Measurements from ENCODE around the gene CCDC77.

Gene CCDC77

DNA sequence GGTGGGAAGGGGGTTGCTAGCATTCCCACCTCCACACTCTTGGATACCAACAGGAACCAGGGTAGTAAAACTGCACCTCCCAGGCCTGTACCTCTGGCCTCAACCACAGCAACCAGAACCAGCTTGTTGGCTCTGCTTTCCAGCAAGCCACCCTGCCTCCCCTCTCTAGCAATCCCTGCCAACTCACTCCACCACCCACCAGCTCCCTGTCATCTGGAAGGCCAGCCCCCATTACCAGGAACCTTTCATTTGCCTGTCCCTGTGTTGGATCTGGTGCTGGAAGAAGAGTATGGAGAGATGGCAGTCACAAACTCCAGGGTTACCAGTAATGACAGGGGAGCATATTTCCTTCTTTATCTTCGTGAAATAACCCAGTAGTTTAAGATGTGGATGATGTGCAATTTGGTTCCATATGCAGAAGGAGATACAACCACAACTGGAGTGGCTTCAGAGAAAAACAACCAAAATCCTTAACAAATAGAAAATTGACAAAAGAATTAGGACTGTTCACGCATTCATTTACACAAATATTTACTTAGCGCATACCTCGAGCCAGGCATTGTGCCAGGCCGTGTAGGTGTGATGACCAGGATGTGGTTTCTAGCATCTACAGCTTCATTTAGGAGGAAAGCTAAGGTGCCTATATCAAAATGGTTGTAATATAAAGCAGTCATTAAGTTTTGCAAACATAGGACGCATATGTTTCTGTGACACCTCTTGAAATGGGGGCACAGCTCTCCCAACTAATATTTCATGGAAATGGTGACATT, 61.7 kb downstream of the CCDC77 start:
- no peak overlapping the region for H3K27ac ChIP-seq
- no peak for TF ChIP-seq CTCF (conservative IDR thresholded peaks at IDR 0.05)

DNA sequence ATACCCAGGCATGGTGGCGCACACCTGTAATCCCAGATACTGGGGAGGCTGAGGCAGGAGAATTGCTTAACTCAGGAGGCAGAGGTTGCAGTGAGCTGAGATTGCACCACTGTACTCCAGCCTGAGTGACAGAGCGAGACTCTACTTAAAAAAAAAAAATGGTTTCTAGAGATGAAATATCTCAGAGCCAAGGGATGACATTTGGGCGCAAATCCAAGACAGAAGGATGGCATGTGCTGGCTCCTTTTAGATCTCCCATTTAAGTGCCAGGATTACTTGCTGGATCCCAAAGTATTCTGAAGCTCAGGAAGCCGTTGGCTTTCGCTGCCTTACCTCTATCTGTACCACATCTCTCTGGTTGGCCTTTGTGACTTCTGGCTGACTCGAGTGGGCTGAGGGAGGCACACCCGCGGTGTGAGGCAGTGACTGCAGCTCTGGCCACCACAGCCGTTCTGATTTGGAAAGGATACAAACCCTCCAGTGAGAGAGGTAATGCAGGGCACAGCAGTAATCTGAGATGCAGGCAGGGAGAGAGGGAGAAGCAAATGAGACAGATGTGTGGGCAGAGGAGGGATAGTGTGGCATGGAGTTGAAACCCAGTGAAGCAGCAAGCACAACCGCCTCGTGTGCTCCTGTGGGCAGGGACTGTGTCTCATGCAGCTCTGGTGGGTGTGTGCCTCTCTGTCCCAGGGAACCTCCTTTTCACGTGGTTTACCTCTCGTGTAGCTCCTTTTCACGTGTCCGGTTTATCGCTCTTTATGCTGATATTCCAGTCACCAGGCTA, 63.2 kb downstream of the CCDC77 start:
- TF ChIP-seq CTCF (conservative IDR thresholded peaks at IDR 0.05): no peak
- no peak overlapping the region for H3K27ac ChIP-seq

DNA sequence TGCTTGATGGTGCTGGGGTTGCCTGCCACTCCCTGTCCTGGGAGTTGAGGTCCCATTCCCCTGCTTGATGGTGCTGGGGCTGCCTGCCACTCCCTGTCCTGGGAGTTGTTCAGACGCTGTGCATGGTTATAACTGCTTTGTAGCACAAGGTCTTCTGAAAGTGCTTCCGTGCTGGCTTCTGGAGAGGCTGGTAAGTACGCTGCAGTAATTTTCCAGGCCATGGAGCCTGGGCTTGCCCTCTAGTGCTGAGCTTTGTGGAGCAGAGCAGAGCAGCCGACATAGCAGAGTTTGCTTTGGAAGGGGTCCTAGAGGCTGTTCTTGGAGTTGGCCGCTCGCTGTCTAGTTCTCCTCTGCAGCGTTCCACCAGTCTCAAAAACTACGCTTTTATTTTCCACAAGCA, 64.6 kb downstream of the CCDC77 start:
- TF ChIP-seq CTCF (conservative IDR thresholded peaks at IDR 0.05): no peak
- no peak overlapping the region for H3K27ac ChIP-seq

DNA sequence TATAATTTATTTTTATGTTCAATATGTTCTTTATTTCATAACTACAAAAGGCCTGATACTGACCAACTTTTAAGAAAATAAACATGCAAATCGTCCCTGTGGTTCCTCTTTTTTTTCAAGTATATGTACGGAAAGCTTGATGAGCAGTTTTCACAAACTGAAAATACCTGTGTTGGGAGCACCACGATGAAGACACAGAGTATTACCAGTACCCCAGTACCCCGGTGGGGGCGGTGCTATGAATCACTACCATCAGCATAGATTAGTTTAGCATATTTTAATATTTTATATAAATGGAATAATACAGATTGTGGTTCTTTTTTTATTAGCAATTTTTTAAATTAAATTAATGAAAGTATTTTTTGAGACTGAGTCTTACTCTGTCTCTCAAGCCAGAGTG, 65.3 kb downstream of the CCDC77 start:
- H3K27ac ChIP-seq: no peak overlapping the region

DNA sequence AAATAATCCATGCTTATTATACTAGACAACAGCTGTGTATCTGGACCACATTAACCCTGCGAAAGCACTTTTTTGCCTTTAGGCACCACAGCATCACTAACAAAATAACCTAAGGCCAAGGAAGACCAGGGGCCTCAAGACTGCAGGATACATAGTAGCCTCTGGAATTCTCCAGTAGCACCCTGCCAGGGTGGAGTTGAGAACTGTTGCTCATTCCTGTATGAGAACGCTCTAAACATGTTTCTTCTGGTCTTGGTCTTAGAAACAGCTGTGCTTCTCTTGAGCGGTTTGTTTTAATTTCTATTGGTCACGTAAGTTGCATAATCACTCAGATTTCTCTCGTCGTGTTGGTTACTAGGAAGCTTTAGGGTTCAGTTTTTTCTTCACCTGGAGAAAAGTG, 66.1 kb downstream of the CCDC77 start:
- no peak for TF ChIP-seq CTCF (conservative IDR thresholded peaks at IDR 0.05)
- no peak overlapping the region for H3K27ac ChIP-seq

More for the DNA sequence above, 65.3 kb downstream of the CCDC77 start:
- no peak for TF ChIP-seq CTCF (conservative IDR thresholded peaks at IDR 0.05)

DNA sequence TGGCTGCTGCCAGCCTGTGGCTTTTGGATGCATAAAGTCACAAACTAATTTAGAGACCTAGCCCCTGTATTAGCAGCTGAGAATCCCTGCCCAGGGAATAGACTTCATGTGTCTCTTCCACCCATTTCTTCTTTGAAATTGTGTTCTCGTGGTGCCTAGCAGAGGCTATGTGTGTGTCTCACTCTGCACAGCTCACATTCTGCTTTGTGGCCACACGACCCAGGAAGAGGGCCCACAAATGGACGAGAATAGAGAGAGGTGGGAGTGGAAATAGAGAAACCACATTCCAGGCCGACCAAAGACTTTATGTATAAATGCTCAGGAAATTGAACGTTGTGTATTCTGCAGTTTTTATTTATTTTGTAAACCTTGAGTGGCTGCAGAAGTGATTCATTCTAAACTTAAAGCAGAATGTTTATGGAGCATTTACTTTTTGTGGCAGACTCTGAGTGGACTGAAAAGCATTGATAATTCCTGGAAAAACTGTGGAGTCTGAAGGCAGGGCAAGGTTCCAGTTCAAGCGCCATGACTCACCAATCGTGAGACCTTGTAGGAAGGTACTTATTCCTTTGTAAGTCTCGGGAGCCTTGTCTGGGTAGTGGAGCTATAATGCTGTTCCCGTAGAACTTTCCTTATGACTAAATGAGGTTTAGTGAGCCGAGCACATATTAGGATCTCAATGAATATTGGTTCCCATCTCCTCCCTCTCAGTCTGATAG, 67.4 kb downstream of the CCDC77 start:
- TF ChIP-seq CTCF (conservative IDR thresholded peaks at IDR 0.05): no peak
- H3K27ac ChIP-seq: no peak overlapping the region

DNA sequence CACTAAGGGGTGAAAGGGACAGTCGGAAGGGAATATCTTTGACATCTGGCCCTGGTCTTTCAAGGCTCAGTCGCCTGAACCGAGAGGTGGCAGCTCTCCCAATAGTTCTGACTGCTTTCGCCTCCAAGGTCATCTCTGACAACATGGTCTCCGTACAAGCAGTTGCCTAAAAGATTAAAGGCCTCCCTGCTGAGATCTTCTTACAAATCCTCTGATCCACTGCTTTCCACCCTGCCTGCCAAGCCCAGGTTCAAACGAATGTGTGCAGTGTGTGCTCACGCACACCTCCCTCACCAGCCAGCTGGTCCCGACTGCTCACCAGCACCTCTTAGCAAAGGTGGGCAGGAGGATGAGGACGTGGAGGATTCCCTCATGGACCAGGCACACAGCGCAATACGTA, 68.7 kb downstream of the CCDC77 start:
- no peak overlapping the region for H3K27ac ChIP-seq
- TF ChIP-seq CTCF (conservative IDR thresholded peaks at IDR 0.05): no peak

All from VCaP (cell line).